Glutamatergic neuron (in vitro differentiated cells): ENCODE data around the gene CIT. TPM values are rescaled to one million over a fixed set of nuclear protein-coding genes. Genes with fewer than 3 reads are reported as not detected.

Experiments
- DNase-seq: peaks from one replicate; pipeline ENCODE4 v3.0.0; 2022
- H3K27ac Mint-ChIP-seq: one replicate; pipeline ENCODE4 v1.8.0; 2020; ENCODE audit warnings: mild to moderate bottlenecking, mixed read lengths, inconsistent platforms; ENCODE audit not compliant: unreplicated experiment
- H3K27me3 Mint-ChIP-seq: one replicate; pipeline ENCODE4 v1.8.0; 2020; ENCODE audit warnings: mild to moderate bottlenecking, moderate library complexity, mixed read lengths, inconsistent platforms; ENCODE audit not compliant: unreplicated experiment
- H3K36me3 Mint-ChIP-seq: one replicate; pipeline ENCODE4 v1.8.0; 2020; ENCODE audit warnings: mild to moderate bottlenecking, mixed read lengths, inconsistent platforms; ENCODE audit not compliant: unreplicated experiment
- H3K4me1 Mint-ChIP-seq: one replicate; pipeline ENCODE4 v1.8.0; 2020; ENCODE audit warnings: mild to moderate bottlenecking, low read depth, mixed read lengths, inconsistent platforms; ENCODE audit not compliant: unreplicated experiment
- H3K4me3 Mint-ChIP-seq: one replicate; pipeline ENCODE4 v1.8.0; 2020; ENCODE audit warnings: mild to moderate bottlenecking, mixed read lengths, inconsistent platforms; ENCODE audit not compliant: unreplicated experiment
- H3K9me3 Mint-ChIP-seq: one replicate; pipeline ENCODE4 v1.8.0; 2020; ENCODE audit warnings: mild to moderate bottlenecking, moderate library complexity, mixed read lengths, inconsistent platforms; ENCODE audit not compliant: unreplicated experiment
- CTCF ChIP-seq: fragments of 200-600 bp; sonication (generic); IDR thresholded peaks from one replicate; pipeline ENCODE4 v1.5.0; 2021; ENCODE audit not compliant: partially characterized antibody, unreplicated experiment
- total RNA-seq: library from RNA; stranded (reverse); fragmentation: NEBNext Ultra II Directional; extraction: Animal tissue kit (Norgen Biotek cat#: 25700); gene quantifications from one replicate; pipeline ENCODE4 v1.2.1, GENCODE V29; 2021; ENCODE audit not compliant: unreplicated experiment

CIT gene
- total RNA-seq, 1 donor from 2014 or later, result 20.8 TPM

DNA sequence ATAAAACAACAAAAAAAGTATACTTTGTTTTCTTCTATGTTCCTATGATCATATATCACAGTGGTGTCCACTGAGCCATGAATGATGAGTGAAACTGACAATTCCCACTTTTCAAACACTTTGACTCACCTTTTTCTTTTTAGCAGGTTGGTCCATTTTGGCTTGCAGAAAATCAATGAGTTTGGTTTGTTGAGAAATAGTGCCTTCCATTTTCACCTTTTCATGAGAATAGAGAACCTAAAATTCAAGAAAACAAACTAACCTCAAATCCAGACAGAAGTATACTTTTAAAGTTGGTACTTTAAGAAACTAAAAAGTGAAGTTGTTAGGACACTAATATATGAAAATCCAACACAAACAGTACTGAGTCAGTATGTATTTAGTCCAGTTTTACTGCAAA, 156.8 kb downstream of the CIT start:
- no peaks in the 10 kb centered on the region for H3K9me3 Mint-ChIP-seq
- no peak overlapping the region for H3K4me3 Mint-ChIP-seq
- DNase-seq, result no peak
- no peaks in the 10 kb centered on the region for H3K36me3 Mint-ChIP-seq
- TF ChIP-seq CTCF, result no peak
- no peaks in the 10 kb centered on the region for H3K4me1 Mint-ChIP-seq
- H3K27ac Mint-ChIP-seq, result no peak overlapping the region
- H3K27me3 Mint-ChIP-seq, result peaks cover 1% of the 10 kb centered on the region

DNA sequence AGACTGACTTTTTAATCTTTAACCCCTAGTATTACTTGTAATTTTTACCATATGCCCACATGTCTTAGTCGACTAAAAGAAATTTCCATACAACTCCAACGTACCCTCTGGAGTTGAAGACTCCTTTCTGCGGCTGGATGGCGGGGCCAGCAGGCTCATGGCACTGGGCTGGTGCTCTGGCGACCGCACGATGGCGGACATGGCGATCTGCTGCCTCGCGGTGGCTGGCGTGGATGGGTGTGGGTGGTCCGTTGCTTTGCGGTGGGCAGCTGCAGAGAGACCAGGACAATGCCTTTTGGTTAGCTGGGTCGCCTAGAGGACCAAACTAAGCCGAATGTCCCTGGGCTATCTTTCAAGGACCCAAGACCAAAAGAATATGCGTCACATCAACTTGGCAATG, 159.0 kb downstream of the CIT start:
- H3K9me3 Mint-ChIP-seq, result no peaks in the 10 kb centered on the region
- no peak overlapping the region for H3K27ac Mint-ChIP-seq
- TF ChIP-seq CTCF, result no peak
- H3K4me1 Mint-ChIP-seq, result no peaks in the 10 kb centered on the region
- no peaks in the 10 kb centered on the region for H3K27me3 Mint-ChIP-seq
- no peak overlapping the region for H3K4me3 Mint-ChIP-seq
- H3K36me3 Mint-ChIP-seq, result peaks cover 7% of the 10 kb centered on the region
- no peak for DNase-seq

DNA sequence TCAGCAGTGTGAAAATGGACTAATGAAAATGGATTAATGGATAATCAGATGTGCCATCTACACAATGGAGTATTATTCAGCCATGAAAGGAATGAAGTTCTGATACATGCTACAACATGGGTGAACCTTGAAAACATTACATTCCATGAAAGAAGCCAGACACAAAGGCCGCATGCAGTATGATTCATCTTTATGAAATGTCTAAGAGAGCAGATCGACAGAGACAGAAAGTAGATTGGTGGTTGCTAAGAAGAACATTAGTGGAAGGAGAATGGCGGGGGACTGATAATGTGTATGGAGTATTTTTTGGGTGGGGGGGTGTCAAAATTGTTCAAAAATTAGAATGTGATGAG, 161.9 kb downstream of the CIT start:
- H3K4me3 Mint-ChIP-seq, result no peak overlapping the region
- peaks cover 1% of the 10 kb centered on the region for H3K27me3 Mint-ChIP-seq
- no peak for TF ChIP-seq CTCF
- H3K9me3 Mint-ChIP-seq, result no peaks in the 10 kb centered on the region
- no peak overlapping the region for H3K27ac Mint-ChIP-seq
- H3K36me3 Mint-ChIP-seq, result peaks cover 15% of the 10 kb centered on the region
- DNase-seq, result no peak
- no peaks in the 10 kb centered on the region for H3K4me1 Mint-ChIP-seq

DNA sequence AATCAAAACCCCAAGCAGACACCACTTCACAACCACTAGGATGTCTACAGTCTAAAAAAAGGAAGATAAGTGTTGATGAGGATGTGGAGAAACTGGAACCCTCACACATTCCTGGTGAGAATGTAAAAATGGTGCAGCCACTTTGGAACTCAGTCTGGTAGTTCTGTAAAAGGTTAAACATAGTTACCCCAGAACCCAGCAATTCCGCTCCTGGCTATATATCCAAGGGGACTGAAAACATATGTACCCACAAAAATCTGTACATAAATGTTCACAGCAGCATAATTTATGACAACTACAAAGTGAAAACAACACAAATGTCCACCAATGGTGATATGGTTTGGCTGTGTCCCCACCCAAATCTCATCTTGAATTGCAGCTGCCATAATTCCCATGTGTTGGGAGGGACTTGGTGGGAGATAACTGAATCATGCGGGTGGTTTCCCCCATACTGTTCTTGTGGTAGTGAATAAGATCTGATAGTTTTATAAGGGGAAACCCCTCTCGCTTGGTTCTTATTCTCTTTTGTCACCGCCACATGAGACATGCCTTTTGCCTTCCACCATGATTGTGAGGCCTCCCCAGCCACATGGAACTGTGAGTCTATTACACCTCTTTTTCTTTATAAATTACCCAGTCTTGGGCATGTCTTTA, 162.4 kb downstream of the CIT start:
- peaks cover 15% of the 10 kb centered on the region for H3K36me3 Mint-ChIP-seq
- H3K27ac Mint-ChIP-seq, result no peak overlapping the region
- no peak for TF ChIP-seq CTCF
- H3K9me3 Mint-ChIP-seq, result no peaks in the 10 kb centered on the region
- no peaks in the 10 kb centered on the region for H3K4me1 Mint-ChIP-seq
- no peak for DNase-seq
- peaks cover 1% of the 10 kb centered on the region for H3K27me3 Mint-ChIP-seq
- no peak overlapping the region for H3K4me3 Mint-ChIP-seq

DNA sequence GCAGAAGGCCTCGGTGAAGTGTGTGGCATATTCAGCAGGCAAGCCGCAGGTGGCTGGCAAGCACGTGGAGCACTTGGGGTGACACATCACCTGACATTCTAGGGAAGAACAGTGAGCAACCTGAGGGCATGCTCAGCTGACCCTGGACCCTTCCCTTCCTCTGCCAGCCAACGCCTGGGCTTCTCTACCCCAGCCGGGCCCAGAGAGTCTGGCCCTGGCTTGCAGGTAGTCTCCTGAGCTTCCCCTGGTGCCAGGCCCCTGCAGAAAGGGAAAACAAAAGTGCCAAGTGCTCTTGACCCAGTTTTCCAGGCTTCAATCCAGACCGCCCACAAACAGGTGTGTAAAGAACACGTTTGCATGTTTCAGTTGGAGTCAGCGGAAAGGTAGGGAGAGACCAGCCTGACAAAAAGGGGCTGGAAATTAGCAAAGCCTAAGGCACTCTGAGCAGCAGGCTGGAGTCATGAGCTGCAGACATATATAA, 163.5 kb downstream of the CIT start:
- no peak overlapping the region for H3K4me3 Mint-ChIP-seq
- H3K27ac Mint-ChIP-seq, result no peak overlapping the region
- no peak for DNase-seq
- no peaks in the 10 kb centered on the region for H3K9me3 Mint-ChIP-seq
- peaks cover 15% of the 10 kb centered on the region for H3K36me3 Mint-ChIP-seq
- H3K27me3 Mint-ChIP-seq, result peaks cover 1% of the 10 kb centered on the region
- no peak for TF ChIP-seq CTCF
- no peaks in the 10 kb centered on the region for H3K4me1 Mint-ChIP-seq
